GM19395 (cell line): ENCODE measurements around the gene EPHA6.

ENCODE experiments used
- ATAC-seq: cut with Tn5 transposase; IDR thresholded peaks from one replicate; pipeline ENCODE4 v1.9.1; 2021; ENCODE audit warnings: mild to moderate bottlenecking, moderate library complexity; ENCODE audit not compliant: unreplicated experiment

EPHA6 gene

GRCh38 chr3:97687734-97688133 is 873.3 kb downstream of the EPHA6 start:
- no peak for ATAC-seq

DNA sequence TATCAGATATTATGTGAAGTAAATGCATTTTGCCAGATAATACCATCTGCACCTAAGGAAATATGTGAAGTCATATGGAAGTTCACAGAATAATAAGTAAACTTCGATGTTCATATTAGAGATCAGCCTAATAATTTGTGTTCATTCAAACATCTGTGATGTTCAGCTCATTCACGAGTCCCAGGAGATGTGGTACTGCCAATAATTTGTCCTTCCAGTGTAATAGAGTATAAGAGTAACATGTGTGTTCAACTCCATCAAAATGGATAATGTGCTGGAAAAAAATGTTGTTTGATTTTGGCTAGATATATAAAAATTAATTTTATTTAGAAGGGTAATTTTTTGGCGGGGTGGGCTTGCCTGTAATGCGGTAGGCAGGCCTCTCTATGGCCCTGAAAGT is 874.7 kb downstream of the EPHA6 start:
- ATAC-seq = no peak

DNA sequence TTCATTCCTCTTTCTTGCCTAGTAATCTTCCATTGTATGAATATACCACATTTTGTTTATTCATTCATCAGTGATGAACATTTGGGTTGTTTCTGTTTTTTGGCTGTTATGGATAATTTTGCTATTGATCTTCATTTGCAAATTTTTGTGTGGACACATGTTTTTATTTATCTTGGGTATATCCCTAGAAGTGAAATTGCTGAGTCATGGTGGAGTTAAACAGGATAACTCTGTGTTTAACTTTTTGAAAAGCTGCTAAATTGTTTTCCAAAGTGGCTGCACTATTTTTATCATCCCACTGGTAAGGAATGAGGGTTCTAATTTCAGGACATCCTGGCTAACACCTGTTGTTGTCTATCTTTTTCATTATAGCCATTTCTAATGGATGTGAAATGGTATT is 875.6 kb downstream of the EPHA6 start:
- ATAC-seq = no peak

DNA sequence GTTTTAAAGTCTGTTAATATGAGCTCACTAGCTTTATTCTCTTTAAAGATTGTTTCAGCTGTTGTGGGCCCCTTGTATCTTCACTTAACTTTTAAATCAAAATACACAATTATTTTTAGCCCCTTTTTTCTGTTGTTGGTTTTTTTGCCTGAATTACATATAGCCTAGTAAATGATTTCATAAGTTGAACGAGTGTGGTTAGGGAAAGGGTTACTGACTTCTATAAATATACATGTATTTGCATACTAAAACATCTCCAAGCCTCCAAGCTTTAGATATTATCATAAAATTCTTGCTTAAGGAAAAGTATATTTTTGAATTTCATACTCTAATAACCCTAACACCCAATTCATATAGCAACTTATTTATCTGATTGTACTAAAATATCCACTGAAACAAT is 877.0 kb downstream of the EPHA6 start:
- ATAC-seq = peak; percentile 70

DNA sequence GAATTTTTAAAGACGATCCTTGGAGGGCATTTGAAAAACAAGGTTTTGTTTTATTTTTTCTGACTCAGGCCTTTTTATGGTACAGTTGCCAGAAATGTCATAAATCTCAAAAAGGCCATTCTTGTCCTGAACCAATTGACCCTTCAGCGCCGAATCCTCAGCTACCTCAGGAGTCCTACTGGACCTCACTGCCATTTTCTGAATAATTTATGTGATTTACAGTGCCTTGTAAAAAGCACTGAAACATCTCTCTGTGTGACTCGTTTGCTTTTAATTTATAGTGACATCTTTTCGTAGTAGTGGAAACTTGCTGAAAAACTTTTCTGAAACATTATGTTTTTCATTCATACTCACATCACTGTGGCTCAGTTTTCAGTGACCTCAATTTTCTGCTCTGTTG is 878.0 kb downstream of the EPHA6 start:
- no peak for ATAC-seq

GRCh38 chr3:97692831-97693230 is 878.4 kb downstream of the EPHA6 start:
- ATAC-seq = no peak

- ATAC-seq = no peak
Measured at GRCh38 chr3:97694876-97695275, 880.5 kb downstream of the EPHA6 start.

DNA sequence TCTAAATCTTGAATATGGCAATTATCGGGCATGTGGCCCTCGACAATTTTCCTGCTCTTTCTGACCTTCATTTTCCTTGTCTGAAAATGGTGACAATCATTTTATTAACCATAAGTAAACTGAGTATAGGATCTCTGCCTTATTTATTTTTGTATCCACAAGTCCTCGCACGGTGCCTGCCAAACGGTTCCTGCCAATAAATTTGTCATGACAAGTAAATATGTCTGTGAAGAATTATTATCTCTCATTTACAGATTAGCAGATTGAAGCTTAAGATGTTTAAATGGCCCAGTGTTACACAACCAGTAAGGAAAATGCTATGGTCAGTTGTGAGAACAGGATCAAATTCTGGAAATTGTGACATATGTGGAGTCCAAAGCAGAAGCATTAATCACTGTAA is 884.3 kb downstream of the EPHA6 start:
- no peak for ATAC-seq

- ATAC-seq = no peak
Measured at GRCh38 chr3:97699889-97700288, 885.5 kb downstream of the EPHA6 start.

GRCh38 chr3:97705764-97706163 is 891.4 kb downstream of the EPHA6 start:
- no peak for ATAC-seq

- no peak for ATAC-seq
Measured at GRCh38 chr3:97706226-97706625, 891.8 kb downstream of the EPHA6 start.

- no peak for ATAC-seq
Measured at GRCh38 chr3:97711654-97712053, 897.3 kb downstream of the EPHA6 start.

DNA sequence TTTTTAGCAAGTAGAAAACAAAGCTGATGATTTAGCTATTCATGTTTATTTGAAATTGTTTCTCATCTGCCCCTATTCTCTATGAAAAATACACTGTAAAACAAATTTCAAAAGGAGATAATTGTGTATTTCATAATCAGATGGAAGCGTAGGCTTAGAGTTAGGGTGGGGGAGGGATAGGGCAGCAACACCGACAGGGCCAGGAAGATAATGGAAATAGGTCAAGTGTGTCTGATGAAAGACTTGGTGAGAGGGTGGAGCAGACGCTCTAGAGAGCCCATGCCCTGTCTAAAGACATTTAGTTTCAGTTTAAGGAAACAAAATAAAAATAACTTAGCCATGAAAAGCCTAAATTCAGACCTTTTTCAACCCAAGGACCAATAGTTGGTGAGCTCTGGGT is 898.5 kb downstream of the EPHA6 start:
- no peak for ATAC-seq

DNA sequence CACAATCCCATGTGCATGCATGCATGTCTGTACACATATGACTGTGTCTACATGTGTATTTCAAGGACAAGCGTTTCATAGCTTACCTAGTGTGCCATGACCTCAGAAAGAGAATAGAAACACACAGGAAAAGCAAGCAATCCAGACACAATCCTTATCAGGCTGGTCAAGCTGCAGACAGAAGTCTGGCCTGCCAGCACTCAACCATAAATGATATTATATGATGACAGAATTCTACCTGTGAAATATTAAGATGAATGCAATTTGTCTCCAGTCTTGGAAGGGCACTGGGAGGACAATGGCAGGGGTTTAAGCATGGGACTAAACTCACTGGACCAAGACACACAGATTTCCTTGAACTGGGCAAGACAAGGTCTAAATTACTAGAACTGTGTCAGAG is 899.2 kb downstream of the EPHA6 start:
- ATAC-seq = no peak

- ATAC-seq = peak; percentile 89
Measured at GRCh38 chr3:97719156-97719821, 904.9 kb downstream of the EPHA6 start.

- no peak for ATAC-seq
Measured at GRCh38 chr3:97720417-97720816, 906.0 kb downstream of the EPHA6 start.

- ATAC-seq = no peak
Measured at GRCh38 chr3:97721446-97721845, 907.1 kb downstream of the EPHA6 start.

GRCh38 chr3:97736928-97737327 is 922.5 kb downstream of the EPHA6 start:
- ATAC-seq = no peak

DNA sequence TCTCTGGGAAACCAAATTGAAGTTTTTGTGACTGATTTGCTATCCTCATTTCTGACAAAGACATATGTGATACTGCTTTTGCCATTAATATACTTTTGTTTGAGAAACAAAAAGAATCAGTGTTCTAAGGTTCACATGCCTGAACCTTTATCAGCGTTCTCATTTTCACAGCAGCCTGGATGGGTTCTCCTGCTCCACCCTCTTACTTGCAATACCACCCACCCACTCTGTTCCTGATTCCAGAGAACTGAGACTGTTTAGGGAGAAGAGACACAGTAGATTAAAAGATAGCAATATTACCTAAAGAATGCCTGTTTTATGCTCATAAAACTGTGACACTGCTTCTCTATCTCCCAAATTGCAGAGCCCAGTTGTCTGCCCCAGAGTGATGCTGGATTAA is 924.4 kb downstream of the EPHA6 start:
- ATAC-seq = no peak

- ATAC-seq = no peak
Measured at GRCh38 chr3:97742036-97742435, 927.6 kb downstream of the EPHA6 start.

DNA sequence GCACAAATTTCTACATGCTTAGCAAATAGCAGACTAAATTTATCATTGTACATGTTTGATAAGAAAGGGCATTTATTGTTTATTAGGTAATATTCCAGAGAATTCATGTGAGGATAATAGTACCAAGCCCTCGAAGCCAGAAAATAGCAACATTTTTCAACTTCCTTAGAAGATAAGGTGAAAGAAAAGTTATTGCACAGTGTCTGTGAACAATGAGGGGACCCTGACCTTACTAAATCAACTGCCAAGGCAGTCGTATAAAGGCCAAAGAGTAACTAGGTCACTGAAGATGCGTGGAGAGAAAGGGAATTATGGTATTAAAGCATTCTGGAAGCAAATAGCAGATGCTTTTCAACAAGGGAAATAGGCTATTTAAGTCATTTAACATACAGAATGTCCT is 929.9 kb downstream of the EPHA6 start:
- no peak for ATAC-seq

GRCh38 chr3:97763586-97764406 is 949.4 kb downstream of the EPHA6 start:
- ATAC-seq = peak; percentile 55
